ENCODE measurements around the gene FSTL5.

DNA sequence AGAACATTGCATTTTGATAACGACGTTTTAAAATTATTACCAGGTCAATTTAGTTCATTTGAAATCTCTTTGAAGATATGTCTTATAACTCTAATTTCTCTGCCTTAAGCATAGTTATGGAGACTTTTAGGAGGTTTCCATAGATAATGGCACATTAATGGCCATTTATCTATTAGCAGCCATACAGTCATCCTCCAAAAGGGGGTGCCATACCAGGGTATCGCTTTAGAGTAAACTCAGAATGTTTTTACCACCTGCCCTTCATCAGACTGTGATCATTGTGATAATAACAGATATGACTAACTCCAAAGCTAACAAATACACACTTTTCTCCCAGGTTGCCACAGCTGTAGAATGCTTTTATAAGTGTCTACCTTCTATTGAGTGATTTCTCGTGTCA is 461.5 kb downstream of the FSTL5 start:
- TF ChIP-seq POLR2A (IDR thresholded peaks at IDR 0.05; ENCODE audit: low read length) (no peak), GATA1 (IDR thresholded peaks at IDR 0.05; ENCODE audit: low read depth, low read length) (no peak)

All from erythroblast (primary cell).